Measurements from ENCODE around the gene NPBWR2. TPM values are rescaled to one million over a fixed set of nuclear protein-coding genes. Genes with fewer than 3 reads are reported as not detected.

Gene NPBWR2
- total and polyA plus RNA-seq, 2 experiments from 2014 or later, result not detected

GRCh38 chr20:64063389-64064144, 43.8 kb downstream of the NPBWR2 start:
- Histone ChIP-seq H3K4me1 (ENCODE audit: insufficient read depth) (peaks cover 17% of the 10 kb centered on the region; the same call in 1 of the 2 replicates), H3K79me2 (replicated peaks; ENCODE audit: insufficient read depth) (no peaks in the 10 kb centered on the region), H3K4me3 (peak overlapping the region; percentile 85), H3K27me3 (ENCODE audit: insufficient read depth) (no peaks in the 10 kb centered on the region), H3K9me2 (ENCODE audit: insufficient read depth) (no peaks in the 10 kb centered on the region), H3F3A (replicated peaks; ENCODE audit: low read depth) (peaks cover 6% of the 10 kb centered on the region; the same call in 1 of the 2 replicates), H3K27ac (ENCODE audit: low read depth) (no peak overlapping the region), H4K20me1 (replicated peaks; ENCODE audit: insufficient read depth) (no peaks in the 10 kb centered on the region), H3K36me3 (ENCODE audit: insufficient read depth) (no peaks in the 10 kb centered on the region), H2AFZ (0 out of 2 replicates have a peak overlapping the region, but pooled peaks have one; percentile 28), H3K4me2 (peak overlapping the region; percentile 85)
- ATAC-seq, result peak; percentile 20
- H3K27me3 Mint-ChIP-seq (ENCODE audit: insufficient read depth, low read depth, poor library complexity), result peaks cover 17% of the 10 kb centered on the region
- H3K4me1 Mint-ChIP-seq, result peaks cover 34% of the 10 kb centered on the region
- H3K27ac Mint-ChIP-seq, result no peak overlapping the region
- no peaks in the 10 kb centered on the region for H3K36me3 Mint-ChIP-seq (ENCODE audit: low read depth)
- peak; percentile 57 for DNase-seq (ENCODE audit: low spot score)
- H3K9me3 Mint-ChIP-seq, result no peaks in the 10 kb centered on the region
- TF ChIP-seq REST (IDR thresholded peaks at IDR 0.05; ENCODE audit: unreplicated experiment), result no peak
- TF ChIP-seq JUNB (IDR thresholded peaks at IDR 0.05; ENCODE audit: unreplicated experiment), result no peak
- no peak for TF ChIP-seq EZH2 (IDR thresholded peaks at IDR 0.05; ENCODE audit: low read depth, unreplicated experiment)
- no peak for TF ChIP-seq EZH2phosphoT487 (IDR thresholded peaks at IDR 0.05; ENCODE audit: unreplicated experiment)
- TF ChIP-seq, protein P1, sequence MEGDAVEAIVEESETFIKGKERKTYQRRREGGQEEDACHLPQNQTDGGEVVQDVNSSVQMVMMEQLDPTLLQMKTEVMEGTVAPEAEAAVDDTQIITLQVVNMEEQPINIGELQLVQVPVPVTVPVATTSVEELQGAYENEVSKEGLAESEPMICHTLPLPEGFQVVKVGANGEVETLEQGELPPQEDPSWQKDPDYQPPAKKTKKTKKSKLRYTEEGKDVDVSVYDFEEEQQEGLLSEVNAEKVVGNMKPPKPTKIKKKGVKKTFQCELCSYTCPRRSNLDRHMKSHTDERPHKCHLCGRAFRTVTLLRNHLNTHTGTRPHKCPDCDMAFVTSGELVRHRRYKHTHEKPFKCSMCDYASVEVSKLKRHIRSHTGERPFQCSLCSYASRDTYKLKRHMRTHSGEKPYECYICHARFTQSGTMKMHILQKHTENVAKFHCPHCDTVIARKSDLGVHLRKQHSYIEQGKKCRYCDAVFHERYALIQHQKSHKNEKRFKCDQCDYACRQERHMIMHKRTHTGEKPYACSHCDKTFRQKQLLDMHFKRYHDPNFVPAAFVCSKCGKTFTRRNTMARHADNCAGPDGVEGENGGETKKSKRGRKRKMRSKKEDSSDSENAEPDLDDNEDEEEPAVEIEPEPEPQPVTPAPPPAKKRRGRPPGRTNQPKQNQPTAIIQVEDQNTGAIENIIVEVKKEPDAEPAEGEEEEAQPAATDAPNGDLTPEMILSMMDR (conservative IDR thresholded peaks at IDR 0.05; ENCODE audit: low read depth in 2 of 2), result no peak
- TF ChIP-seq STAT1 (IDR thresholded peaks at IDR 0.05; ENCODE audit: unreplicated experiment), result no peak
- TF ChIP-seq NANOG (IDR thresholded peaks at IDR 0.05; ENCODE audit: borderline replicate concordance), result no peak
- no peak for TF ChIP-seq POLR2AphosphoS5 (IDR thresholded peaks at IDR 0.05; ENCODE audit: low read depth)
- no peak for TF ChIP-seq ETS1 (IDR thresholded peaks at IDR 0.05)
- TF ChIP-seq CREB1 (CRISPR knock-in tag; IDR thresholded peaks at IDR 0.05; ENCODE audit: low read depth), result no peak
- TF ChIP-seq ZNF114 (CRISPR knock-in tag; IDR thresholded peaks at IDR 0.05), result no peak
- TF ChIP-seq ZNF331 (CRISPR knock-in tag; IDR thresholded peaks at IDR 0.05; ENCODE audit: low read depth), result no peak
- no peak for TF ChIP-seq ZNF462 (CRISPR knock-in tag; IDR thresholded peaks at IDR 0.05)
- peak overlapping the region; percentile 82 for H3K4me3 Mint-ChIP-seq

Data from GM23338 (cell line).